PC-9 (cell line): ENCODE results near the gene TRMT1.

Experiments
- CTCF ChIP-seq: fragments of 200-600 bp; sonication (generic); conservative IDR thresholded peaks from 2 replicates; pipeline ENCODE4 v1.6.1; 2017; ENCODE audit warnings: mixed run types, antibody characterized with exemption, mild to moderate bottlenecking, moderate library complexity
- EZH2 ChIP-seq: fragments of 200-600 bp; sonication (generic); IDR thresholded peaks from 2 replicates; pipeline ENCODE4 v1.8.0; 2017; ENCODE audit warnings: antibody characterized with exemption, low read depth

- TF ChIP-seq EZH2 (no peak), CTCF (no peak)
Measured at GRCh38 chr19:13160557-13160956, 44.0 kb upstream of the TRMT1 start.
